GM19324 (cell line): ENCODE data around the gene NIN.

Experiments
- ATAC-seq: cut with Tn5 transposase; IDR thresholded peaks from one replicate; pipeline ENCODE4 v1.9.1; 2021; ENCODE audit warnings: mild to moderate bottlenecking, moderate library complexity; ENCODE audit not compliant: unreplicated experiment, low FRiP score

Gene NIN

DNA sequence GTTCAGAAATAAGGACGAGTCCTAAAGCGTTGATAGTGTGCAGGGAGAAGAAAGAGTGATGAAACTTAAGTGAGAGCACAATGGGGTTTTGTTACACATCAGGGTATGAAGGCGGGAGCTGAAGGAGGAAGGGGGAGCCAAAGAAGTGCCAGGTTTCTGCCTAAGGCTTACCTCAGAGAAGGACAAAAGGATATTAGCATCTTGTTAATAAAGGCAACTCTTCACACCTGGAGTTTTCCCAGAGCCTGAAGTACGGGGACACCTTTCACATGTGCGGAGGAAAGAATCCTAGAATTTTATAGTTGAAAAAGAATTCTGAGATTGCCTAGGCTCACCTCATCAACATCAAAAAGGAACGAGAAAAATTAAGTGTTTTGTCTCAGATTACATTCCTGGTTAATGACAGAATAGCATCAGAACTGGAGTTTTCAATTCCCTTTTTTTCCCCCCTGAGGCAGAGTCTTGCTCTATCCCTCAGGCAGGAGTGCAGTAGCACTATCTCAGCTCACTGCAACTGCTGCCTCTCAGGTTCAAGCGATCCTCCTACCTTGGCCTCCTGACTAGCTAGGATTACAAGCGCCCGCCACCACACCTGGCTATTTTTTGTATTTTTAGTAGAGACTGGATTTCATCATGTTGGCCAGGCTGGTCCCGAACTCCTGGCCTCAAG lies 160.6 kb downstream of the NIN start:
- no peak for ATAC-seq
